ENCODE data around the gene AGXT.
A peak's percentile ranks its signal among the peaks of the same experiment; 100 is the strongest.

Gene AGXT

DNA sequence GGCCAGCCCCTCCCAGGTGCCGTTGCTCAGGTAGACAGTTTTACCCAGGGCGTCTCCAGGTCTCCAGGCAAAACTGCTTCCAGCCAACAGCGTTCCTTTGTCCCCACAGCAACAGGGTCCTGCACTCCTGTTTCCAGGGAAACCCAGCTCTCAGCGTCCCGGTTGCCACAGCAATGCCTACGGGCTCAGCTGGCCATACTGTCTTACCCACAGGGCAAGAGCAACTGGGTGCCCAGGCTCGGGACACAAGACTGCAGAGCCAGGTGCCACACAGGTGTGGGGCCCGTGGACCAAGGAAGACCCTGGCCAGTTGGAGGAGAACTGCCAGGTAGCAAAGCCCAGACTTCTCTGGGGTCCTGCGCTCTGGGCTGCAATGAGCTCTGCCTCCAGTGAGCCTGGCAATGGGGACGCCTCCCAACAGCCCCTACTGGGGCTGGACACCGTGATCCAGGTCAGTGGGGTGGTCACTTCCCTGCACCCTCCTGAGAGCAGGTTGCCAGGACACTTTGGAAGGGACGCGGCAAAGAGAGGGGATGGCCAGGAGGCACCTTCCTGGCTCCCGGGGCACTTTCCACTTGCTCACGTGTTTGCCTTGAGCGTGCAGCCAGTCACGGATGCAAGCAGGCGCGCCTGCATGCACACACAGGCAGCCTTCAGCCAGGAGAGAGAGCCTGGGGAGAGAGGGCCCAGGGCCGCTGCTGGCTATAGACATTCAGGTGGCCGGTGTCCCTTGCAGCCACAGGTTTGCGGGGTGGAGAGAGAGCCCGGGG, 37.7 kb downstream of the AGXT start, which contains the start of gene CROCC2:
CROCC2 (plus strand) TSS at position 196 of the 770 bp plus-strand sequence; CDS start at position 374, 178 bp downstream.
- H3K36me3 Mint-ChIP-seq (ENCODE audit: low read depth): no peaks in the 10 kb centered on the region
- no peak within 1 kb of the TSS for H3K4me3 Mint-ChIP-seq
- peaks cover 7% of the 10 kb centered on the region for H3K4me1 Mint-ChIP-seq
- TF ChIP-seq CTCF (IDR thresholded peaks at IDR 0.05; ENCODE audit: unreplicated experiment in 3 of 3): no peak
- peaks cover 8% of the 10 kb centered on the region for H3K9me3 Mint-ChIP-seq
- H3K27ac Mint-ChIP-seq: no peak within 1 kb of the TSS
- peaks cover 19% of the 10 kb centered on the region for H3K27me3 Mint-ChIP-seq (ENCODE audit: low read depth)

- no peak for TF ChIP-seq CTCF (IDR thresholded peaks at IDR 0.05; ENCODE audit: unreplicated experiment in 3 of 3)
- H3K36me3 Mint-ChIP-seq (ENCODE audit: low read depth): no peaks in the 10 kb centered on the region
- peaks cover 19% of the 10 kb centered on the region for H3K27me3 Mint-ChIP-seq (ENCODE audit: low read depth)
- H3K9me3 Mint-ChIP-seq: peaks cover 4% of the 10 kb centered on the region
- no peak overlapping the region for H3K27ac Mint-ChIP-seq
- H3K4me1 Mint-ChIP-seq: peaks cover 10% of the 10 kb centered on the region
- H3K4me3 Mint-ChIP-seq: no peak overlapping the region
Measured at GRCh38 chr2:240906911-240907590, 38.4 kb downstream of the AGXT start.

- Mint-ChIP-seq H3K36me3 (ENCODE audit: low read depth) (no peaks in the 10 kb centered on the region), H3K9me3 (no peaks in the 10 kb centered on the region), H3K4me1 (peaks cover 13% of the 10 kb centered on the region), H3K4me3 (no peak overlapping the region), H3K27ac (no peak overlapping the region), H3K27me3 (ENCODE audit: low read depth) (peaks cover 29% of the 10 kb centered on the region)
- TF ChIP-seq CTCF (IDR thresholded peaks at IDR 0.05; ENCODE audit: unreplicated experiment in 3 of 3): no peak
Measured at GRCh38 chr2:240909216-240909974, 40.8 kb downstream of the AGXT start.

DNA sequence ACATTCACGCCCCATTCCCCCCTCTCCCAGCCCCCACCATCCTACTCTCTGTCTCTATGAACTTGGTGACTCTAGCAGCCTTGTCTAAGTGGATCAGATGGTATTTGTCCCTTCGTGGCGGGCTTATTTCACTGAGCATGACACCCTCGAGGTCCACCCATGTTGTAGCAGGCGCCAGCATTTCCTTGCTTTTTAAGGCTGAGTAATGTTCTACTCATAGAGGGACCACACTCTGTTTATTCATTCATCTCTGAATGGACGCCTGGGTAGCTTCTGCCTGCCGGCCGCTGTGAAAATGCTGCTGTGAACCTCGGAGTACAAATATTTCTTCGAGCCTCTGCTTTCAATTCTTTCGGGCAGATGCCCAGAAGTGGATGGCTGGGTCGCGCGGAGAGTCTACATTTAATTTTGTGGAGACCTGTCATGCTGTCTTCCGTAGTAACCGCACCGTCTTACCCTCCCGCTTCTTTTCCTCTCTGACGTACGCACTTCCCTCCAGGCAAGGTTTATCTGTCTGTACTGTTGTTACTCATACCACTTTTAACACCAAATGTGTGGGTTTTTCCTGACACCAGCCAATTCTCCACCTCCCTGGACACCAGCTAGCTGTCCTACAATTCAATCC, 43.1 kb downstream of the AGXT start:
- Mint-ChIP-seq H3K9me3 (no peaks in the 10 kb centered on the region), H3K27ac (peak overlapping the region in 2 of 3 experiments; percentile 7 to 35), H3K36me3 (ENCODE audit: low read depth) (no peaks in the 10 kb centered on the region), H3K4me3 (no peak overlapping the region), H3K4me1 (peaks cover 13% of the 10 kb centered on the region), H3K27me3 (ENCODE audit: low read depth) (peaks cover 28% of the 10 kb centered on the region)
- TF ChIP-seq CTCF (IDR thresholded peaks at IDR 0.05; ENCODE audit: unreplicated experiment in 3 of 3): no peak

DNA sequence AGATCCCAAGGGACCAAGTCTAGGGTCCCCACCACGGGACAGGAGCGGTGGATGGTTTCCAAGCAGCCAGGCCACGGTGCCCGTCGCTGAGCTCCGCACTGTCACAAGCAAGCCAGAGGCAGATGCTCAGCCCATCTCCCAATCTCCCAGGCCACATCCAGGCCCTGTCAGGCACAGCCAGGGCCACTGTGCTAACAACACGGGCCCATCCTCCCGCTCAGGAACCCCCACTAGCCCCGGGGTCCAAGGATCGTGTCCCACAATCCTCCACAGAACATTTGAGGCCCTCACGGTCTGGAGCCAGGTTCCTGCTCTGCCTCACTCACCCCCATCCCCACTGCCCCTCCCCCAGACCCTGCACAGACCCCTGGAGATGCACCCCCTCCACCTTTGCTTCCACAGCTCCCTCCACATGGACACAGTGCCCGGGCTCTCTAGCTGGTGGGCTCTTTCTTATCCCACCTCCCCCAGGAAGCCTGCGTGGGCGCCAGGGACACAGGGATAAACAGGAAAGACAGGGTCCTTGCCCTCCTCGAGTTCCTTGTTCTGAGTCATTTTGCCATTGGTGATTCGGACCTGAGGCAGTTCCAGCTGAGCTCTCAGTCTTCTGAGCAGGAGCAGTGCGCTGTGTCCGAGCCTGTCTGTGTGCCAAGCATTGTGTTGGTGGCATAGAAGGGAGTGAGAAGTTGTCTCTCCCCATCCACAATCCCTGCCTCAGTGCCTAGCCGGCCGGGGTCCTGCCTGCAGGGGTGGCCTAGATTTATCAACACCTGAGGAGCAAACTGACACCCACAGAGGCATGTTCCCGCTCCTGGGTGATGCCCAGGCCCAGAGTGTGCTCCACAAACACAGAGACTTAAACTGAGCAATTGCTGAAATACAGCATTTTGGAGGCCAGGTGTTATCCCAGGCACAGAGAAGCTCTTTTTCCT, 44.5 kb downstream of the AGXT start:
- H3K4me1 Mint-ChIP-seq: peaks cover 13% of the 10 kb centered on the region
- peaks cover 30% of the 10 kb centered on the region for H3K27me3 Mint-ChIP-seq (ENCODE audit: low read depth)
- no peak for TF ChIP-seq CTCF (IDR thresholded peaks at IDR 0.05; ENCODE audit: unreplicated experiment in 3 of 3)
- H3K4me3 Mint-ChIP-seq: no peak overlapping the region
- no peak overlapping the region for H3K27ac Mint-ChIP-seq
- no peaks in the 10 kb centered on the region for H3K9me3 Mint-ChIP-seq
- H3K36me3 Mint-ChIP-seq (ENCODE audit: low read depth): no peaks in the 10 kb centered on the region
